Stimulated activated CD8-positive, alpha-beta memory T cell treated with anti-CD3 and anti-CD28 coated beads, Interleukin-15, amount 100 ng/mL, for 4 hours (primary cell): ENCODE results near the gene CLCNKA.

ENCODE experiments used
- DNase-seq, 2 donors: peaks; one replicate each; pipeline ENCODE4 v3.0.0-alpha.2; 2020; ENCODE audit warnings: low read depth in 2 of 2

The CLCNKA gene

GRCh38 chr1:16063226-16063829 lies 41.5 kb downstream of the CLCNKA start:
- no peak for DNase-seq

GRCh38 chr1:16063921-16064320 lies 42.1 kb downstream of the CLCNKA start:
- no peak for DNase-seq

- DNase-seq, result no peak
Measured at GRCh38 chr1:16064536-16065268, 42.9 kb downstream of the CLCNKA start.

GRCh38 chr1:16065269-16065576 lies 43.4 kb downstream of the CLCNKA start:
- no peak for DNase-seq

GRCh38 chr1:16066245-16066644 lies 44.4 kb downstream of the CLCNKA start:
- no peak for DNase-seq

- no peak for DNase-seq
Measured at GRCh38 chr1:16067127-16067768, 45.4 kb downstream of the CLCNKA start.

GRCh38 chr1:16067933-16068332 lies 46.1 kb downstream of the CLCNKA start:
- DNase-seq, result no peak

- DNase-seq, result no peak
Measured at GRCh38 chr1:16068356-16069270, 46.8 kb downstream of the CLCNKA start.

GRCh38 chr1:16070640-16071355 lies 49.0 kb downstream of the CLCNKA start:
- no peak for DNase-seq

GRCh38 chr1:16071614-16072013 lies 49.8 kb downstream of the CLCNKA start:
- no peak for DNase-seq

GRCh38 chr1:16072095-16072494 lies 50.3 kb downstream of the CLCNKA start:
- no peak for DNase-seq

- no peak for DNase-seq
Measured at GRCh38 chr1:16072616-16073484, 51.0 kb downstream of the CLCNKA start.

- DNase-seq, result no peak
Measured at GRCh38 chr1:16073490-16074119, 51.8 kb downstream of the CLCNKA start, which contains the start of gene FAM131C. Gene FAM131C (minus strand): TSS chr1:16073651. CDS start chr1:16073442, 209 bp downstream.

GRCh38 chr1:16074217-16074616 lies 52.4 kb downstream of the CLCNKA start:
- no peak for DNase-seq

GRCh38 chr1:16075337-16076030 lies 53.6 kb downstream of the CLCNKA start:
- no peak for DNase-seq

GRCh38 chr1:16076031-16076864 lies 54.4 kb downstream of the CLCNKA start:
- DNase-seq, result no peak

- no peak for DNase-seq
Measured at GRCh38 chr1:16076865-16077238, 55.0 kb downstream of the CLCNKA start.
